Parathyroid adenoma (tissue), 2 donors: ENCODE data around the gene CYB5A.

Experiments
- H2AFZ ChIP-seq: fragments of 300-600 bp; sonication (generic); one replicate; pipeline ENCODE4 v1.7.0; 2017; ENCODE audit warnings: antibody characterized with exemption, mild to moderate bottlenecking
- H3K27ac ChIP-seq: fragments of 300-600 bp; sonication (generic); one replicate; pipeline ENCODE4 v1.7.0; 2017
- H3K27me3 ChIP-seq: fragments of 300-600 bp; sonication (generic); one replicate; pipeline ENCODE4 v1.7.0; 2017; ENCODE audit warnings: low read length; ENCODE audit not compliant: control insufficient read depth, insufficient read depth
- H3K36me3 ChIP-seq: fragments of 300-600 bp; sonication (generic); one replicate; pipeline ENCODE4 v1.7.0; 2017; ENCODE audit warnings: low read length; ENCODE audit not compliant: control insufficient read depth, insufficient read depth
- H3K4me1 ChIP-seq: fragments of 300-600 bp; sonication (generic); one replicate; pipeline ENCODE4 v1.7.0; 2017; ENCODE audit warnings: control low read depth
- H3K4me2 ChIP-seq: fragments of 300-600 bp; sonication (generic); one replicate; pipeline ENCODE4 v1.7.0; 2017; ENCODE audit warnings: low read length
- H3K4me3 ChIP-seq: fragments of 300-600 bp; sonication (generic); one replicate; pipeline ENCODE4 v1.7.0; 2017; ENCODE audit warnings: low read depth, low read length
- H3K79me2 ChIP-seq: fragments of 300-600 bp; sonication (generic); one replicate; pipeline ENCODE4 v1.7.0; 2017; ENCODE audit warnings: control low read depth
- H3K9ac ChIP-seq: fragments of 300-600 bp; sonication (generic); one replicate; pipeline ENCODE4 v1.7.0; 2017; ENCODE audit warnings: mild to moderate bottlenecking
- H3K9me3 ChIP-seq: fragments of 300-600 bp; sonication (generic); one replicate; pipeline ENCODE4 v1.7.0; 2017; ENCODE audit warnings: low read length; ENCODE audit not compliant: control insufficient read depth
- TF ChIP-seq, protein P1 (sequence below): fragments of 300-600 bp; sonication (generic); IDR thresholded peaks from one replicate; pipeline ENCODE4 v1.7.0; 2017; ENCODE audit warnings: antibody characterized with exemption, mild to moderate bottlenecking
- donor health status: primary hyperparathyroidism.

Gene CYB5A

DNA sequence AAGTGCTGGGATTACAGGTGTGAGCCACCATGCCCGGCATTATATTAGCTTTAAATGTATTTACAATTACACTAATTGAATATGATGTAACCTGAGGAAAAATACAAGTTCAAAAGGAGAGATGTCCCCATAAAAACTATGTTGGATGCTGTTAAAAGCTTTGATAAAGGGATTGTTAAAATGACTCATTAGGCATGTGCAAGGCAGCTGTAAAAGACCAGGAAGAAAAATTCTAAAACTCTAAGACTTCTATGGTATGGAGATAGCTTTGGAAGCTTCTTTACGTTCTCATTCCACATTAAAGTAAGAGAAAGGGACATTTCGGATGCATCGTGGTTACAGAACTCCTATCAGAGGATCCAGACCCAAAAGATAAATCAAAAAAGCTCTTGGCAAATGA, 50.3 kb downstream of the CYB5A start:
- H3K79me2 ChIP-seq: no peaks in the 10 kb centered on the region
- TF ChIP-seq, protein P1, sequence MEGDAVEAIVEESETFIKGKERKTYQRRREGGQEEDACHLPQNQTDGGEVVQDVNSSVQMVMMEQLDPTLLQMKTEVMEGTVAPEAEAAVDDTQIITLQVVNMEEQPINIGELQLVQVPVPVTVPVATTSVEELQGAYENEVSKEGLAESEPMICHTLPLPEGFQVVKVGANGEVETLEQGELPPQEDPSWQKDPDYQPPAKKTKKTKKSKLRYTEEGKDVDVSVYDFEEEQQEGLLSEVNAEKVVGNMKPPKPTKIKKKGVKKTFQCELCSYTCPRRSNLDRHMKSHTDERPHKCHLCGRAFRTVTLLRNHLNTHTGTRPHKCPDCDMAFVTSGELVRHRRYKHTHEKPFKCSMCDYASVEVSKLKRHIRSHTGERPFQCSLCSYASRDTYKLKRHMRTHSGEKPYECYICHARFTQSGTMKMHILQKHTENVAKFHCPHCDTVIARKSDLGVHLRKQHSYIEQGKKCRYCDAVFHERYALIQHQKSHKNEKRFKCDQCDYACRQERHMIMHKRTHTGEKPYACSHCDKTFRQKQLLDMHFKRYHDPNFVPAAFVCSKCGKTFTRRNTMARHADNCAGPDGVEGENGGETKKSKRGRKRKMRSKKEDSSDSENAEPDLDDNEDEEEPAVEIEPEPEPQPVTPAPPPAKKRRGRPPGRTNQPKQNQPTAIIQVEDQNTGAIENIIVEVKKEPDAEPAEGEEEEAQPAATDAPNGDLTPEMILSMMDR: no peak
- H3K27ac ChIP-seq: no peak overlapping the region
- H3K4me1 ChIP-seq: peaks cover 8% of the 10 kb centered on the region
- H3K27me3 ChIP-seq: no peaks in the 10 kb centered on the region
- no peak overlapping the region for H3K4me3 ChIP-seq
- H3K9me3 ChIP-seq: no peaks in the 10 kb centered on the region
- no peaks in the 10 kb centered on the region for H3K36me3 ChIP-seq
- H3K9ac ChIP-seq: no peak overlapping the region
- H2AFZ ChIP-seq: no peak overlapping the region
- no peak overlapping the region for H3K4me2 ChIP-seq

DNA sequence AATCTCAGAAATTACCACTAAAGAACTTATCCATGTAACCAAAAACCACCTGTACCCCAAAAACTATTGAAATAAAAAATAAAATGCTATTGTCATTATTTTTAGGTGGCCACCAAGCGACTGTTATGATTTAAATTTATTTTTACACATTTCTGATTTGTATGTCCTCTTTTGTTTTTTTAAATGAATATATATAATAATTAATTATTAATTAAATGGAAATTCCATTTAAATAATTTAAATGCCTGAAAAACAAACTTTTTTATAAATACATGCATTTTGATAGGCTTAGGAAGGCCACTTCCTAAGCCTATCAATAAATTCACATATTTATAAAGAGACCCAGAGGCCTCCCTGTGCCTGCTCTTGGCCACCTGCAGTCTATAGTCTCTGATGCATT, 52.2 kb downstream of the CYB5A start:
- H3K9me3 ChIP-seq: no peaks in the 10 kb centered on the region
- peaks cover 8% of the 10 kb centered on the region for H3K4me1 ChIP-seq
- H3K4me2 ChIP-seq: no peak overlapping the region
- H3K4me3 ChIP-seq: no peak overlapping the region
- no peak overlapping the region for H2AFZ ChIP-seq
- TF ChIP-seq, protein P1: no peak
- no peaks in the 10 kb centered on the region for H3K27me3 ChIP-seq
- no peak overlapping the region for H3K9ac ChIP-seq
- no peak overlapping the region for H3K27ac ChIP-seq
- H3K79me2 ChIP-seq: no peaks in the 10 kb centered on the region
- no peaks in the 10 kb centered on the region for H3K36me3 ChIP-seq

DNA sequence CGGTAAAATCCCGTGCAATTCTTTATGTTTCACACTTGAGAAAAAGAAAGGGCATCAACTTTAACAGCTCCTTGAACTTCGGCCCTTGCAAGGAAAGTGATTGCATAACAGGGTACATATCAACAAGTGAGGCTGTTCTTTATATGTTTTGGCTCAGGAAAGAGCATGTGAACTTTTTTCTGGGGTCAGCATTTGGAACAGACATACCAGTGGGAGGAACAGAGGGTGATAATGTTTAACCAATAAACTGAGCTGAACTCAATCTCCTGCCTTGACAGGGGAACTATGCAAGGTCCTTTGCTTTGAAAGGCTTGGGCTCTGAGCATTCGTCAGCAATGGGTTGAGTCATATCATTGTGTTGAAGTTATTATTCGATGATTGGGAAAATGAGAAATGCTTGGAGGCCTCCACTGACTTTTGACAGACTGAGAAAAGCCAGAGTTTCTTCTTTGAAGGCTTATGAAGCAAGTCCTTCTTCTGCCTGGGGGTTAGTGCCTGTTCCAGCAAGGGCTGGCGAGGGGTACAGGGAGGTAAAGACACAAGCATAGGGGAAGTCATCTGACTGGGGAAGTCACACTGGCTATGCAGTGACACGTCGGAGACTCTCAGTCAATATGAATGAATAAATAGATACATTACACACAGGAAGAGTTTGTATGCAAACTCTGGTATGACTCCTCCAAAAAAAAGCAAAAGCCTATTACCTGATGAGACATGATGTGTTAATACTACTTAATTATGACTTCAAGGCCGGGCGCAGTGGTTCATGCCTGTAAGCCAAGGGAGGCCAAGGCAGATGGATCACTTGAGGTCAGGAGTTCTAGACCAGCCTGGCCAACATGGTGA, 57.2 kb downstream of the CYB5A start:
- H3K4me1 ChIP-seq: no peaks in the 10 kb centered on the region
- H3K4me2 ChIP-seq: no peak overlapping the region
- H3K79me2 ChIP-seq: no peaks in the 10 kb centered on the region
- H3K9me3 ChIP-seq: no peaks in the 10 kb centered on the region
- no peak overlapping the region for H3K27ac ChIP-seq
- TF ChIP-seq, protein P1: no peak
- peak overlapping the region; percentile 35 for H2AFZ ChIP-seq
- no peaks in the 10 kb centered on the region for H3K36me3 ChIP-seq
- no peak overlapping the region for H3K9ac ChIP-seq
- no peaks in the 10 kb centered on the region for H3K27me3 ChIP-seq
- H3K4me3 ChIP-seq: no peak overlapping the region

DNA sequence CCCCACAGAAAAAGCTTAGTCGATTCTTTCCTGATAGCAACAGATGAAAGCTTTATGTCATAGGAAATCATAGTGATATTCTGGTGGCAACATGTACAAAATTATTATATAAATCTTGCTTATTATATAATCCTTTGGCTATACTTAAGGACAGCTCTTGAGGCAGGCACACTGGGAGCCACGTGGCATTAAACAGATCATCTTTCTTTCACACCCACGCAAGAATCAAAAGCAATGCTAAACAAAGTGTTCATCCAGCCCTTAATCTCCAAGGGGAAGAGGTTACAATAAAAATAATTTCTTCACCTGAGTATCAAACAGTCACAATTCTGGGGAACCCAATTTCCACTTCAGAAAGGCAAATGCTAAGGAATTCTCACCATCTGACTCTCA, 57.8 kb downstream of the CYB5A start:
- Histone ChIP-seq H3K9me3 (no peaks in the 10 kb centered on the region), H3K79me2 (no peaks in the 10 kb centered on the region), H2AFZ (peak overlapping the region; percentile 35), H3K9ac (no peak overlapping the region), H3K27me3 (no peaks in the 10 kb centered on the region), H3K36me3 (no peaks in the 10 kb centered on the region), H3K27ac (no peak overlapping the region), H3K4me3 (no peak overlapping the region), H3K4me2 (no peak overlapping the region), H3K4me1 (no peaks in the 10 kb centered on the region)
- TF ChIP-seq, protein P1: no peak
